Activated T-helper 1 cell treated with anti-CD3 and anti-CD28 coated beads, Interleukin-12 subunit alpha, Interleukin-12 subunit beta, Interleukin-2, Interleukin-4 antibody, amounts not matched to agents 30 ng/mL and 10 ng/mL and 1 ng/mL, durations not matched to agents 14 hours and 24 hours and 36 hours (primary cell): ENCODE measurements around the gene TRAPPC14. TPM values are rescaled to one million over a fixed set of nuclear protein-coding genes. Genes with fewer than 3 reads are reported as not detected.

Source experiments
- DNase-seq: peaks from one replicate; pipeline ENCODE4 v3.0.0; 2021; ENCODE audit warnings: low spot score
- H3K27ac Mint-ChIP-seq: one replicate; pipeline ENCODE4 v1.8.0; 2021; ENCODE audit warnings: mild to moderate bottlenecking, mixed read lengths
- H3K27me3 Mint-ChIP-seq: one replicate; pipeline ENCODE4 v1.8.0; 2022; ENCODE audit warnings: mild to moderate bottlenecking, moderate library complexity, mixed read lengths; ENCODE audit not compliant: insufficient read depth
- H3K36me3 Mint-ChIP-seq: one replicate; pipeline ENCODE4 v1.8.0; 2021; ENCODE audit warnings: low read depth, mixed read lengths
- H3K4me1 Mint-ChIP-seq: one replicate; pipeline ENCODE4 v1.8.0; 2021; ENCODE audit warnings: low read depth, mixed read lengths
- H3K4me3 Mint-ChIP-seq: one replicate; pipeline ENCODE4 v1.8.0; 2021; ENCODE audit warnings: mild to moderate bottlenecking, moderate library complexity, mixed read lengths
- H3K9me3 Mint-ChIP-seq: one replicate; pipeline ENCODE4 v1.8.0; 2021; ENCODE audit warnings: mixed read lengths
- intact Hi-C: fragments of 100-400 bp; cut with micrococcal nuclease; formaldehyde crosslinking; loops from one replicate; pipeline ENCODE4 v1.15.1; 2024
- total RNA-seq: library from RNA; stranded (reverse); gene quantifications from 2 replicates; pipeline ENCODE4 v1.2.3, GENCODE V29; 2022

Gene TRAPPC14
- total RNA-seq, 1 donor from 2014 or later = 43.9 TPM

DNA sequence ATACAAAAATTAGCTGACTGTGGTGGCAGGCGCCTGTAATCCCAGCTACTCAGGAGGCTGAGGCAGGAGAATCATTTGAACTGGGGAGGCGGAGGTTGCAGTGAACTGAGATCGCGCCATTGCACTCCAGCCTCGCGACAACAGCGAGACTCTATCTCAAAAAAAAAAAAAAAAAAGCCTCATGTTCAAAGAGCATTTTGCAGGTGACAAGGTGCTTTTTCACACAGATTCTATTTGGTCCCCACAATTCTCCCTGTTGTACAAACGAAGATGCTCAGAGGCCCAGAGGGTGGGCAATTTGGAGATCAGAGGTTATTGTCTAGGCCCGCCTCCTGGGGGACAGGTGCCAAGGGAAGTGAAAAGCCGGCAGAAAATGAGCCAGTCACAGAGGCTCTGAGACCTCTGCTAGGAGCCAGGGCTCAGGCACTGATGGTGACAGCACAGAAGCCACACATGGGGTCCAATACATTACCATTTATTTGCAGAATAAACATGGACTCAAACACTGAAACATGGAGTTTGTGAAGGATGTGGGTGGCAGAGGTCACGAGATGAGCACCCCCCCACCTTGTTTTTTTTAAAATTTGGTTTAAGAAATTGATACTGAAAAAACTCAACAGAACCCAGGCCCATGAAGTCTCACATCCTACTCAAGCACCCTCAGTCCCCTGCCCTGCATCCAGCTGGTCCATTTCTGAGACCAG lies 10.8 kb upstream of the TRAPPC14 start:
- Mint-ChIP-seq H3K4me3 (peak overlapping the region; percentile 78), H3K27me3 (peaks cover 28% of the 10 kb centered on the region), H3K4me1 (peaks cover 62% of the 10 kb centered on the region), H3K9me3 (no peaks in the 10 kb centered on the region), H3K27ac (no peak overlapping the region), H3K36me3 (peaks cover 2% of the 10 kb centered on the region)
- no peak for DNase-seq
- intact Hi-C loops = loop anchor here (5.0 kb wide), 1 partner anchor 38 kb away; no protein-coding TSS in a partner anchor

DNA sequence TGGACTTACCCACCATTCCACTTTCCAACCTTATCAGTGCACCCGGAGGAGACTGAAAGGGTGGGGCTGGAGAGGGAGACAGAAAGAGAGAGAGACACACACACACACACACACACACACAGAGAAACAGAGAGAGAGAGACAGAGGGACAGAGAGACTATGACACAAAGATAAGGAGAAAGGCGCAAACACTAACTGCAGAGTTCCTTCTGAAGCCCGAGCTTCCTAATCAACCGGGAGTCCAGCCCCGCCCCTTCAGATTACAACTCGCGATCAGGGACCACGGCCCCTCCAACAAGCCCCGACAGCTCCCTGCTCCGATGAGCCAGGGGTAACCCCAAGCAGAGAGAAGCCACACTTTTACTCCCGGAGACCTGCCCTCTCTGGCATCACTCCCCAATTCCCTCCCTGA lies 9.4 kb upstream of the TRAPPC14 start:
- Mint-ChIP-seq H3K4me3 (peak overlapping the region; percentile 78), H3K4me1 (peaks cover 71% of the 10 kb centered on the region), H3K27me3 (peaks cover 24% of the 10 kb centered on the region), H3K27ac (peak overlapping the region; percentile 38), H3K36me3 (peaks cover 2% of the 10 kb centered on the region), H3K9me3 (no peaks in the 10 kb centered on the region)
- intact Hi-C loops = loop anchor here (1.0 to 5.0 kb wide), 3 partner anchors 9 to 39 kb away; partner anchors contain the start of genes GPC2, STAG3 and TRAPPC14
- DNase-seq = no peak

DNA sequence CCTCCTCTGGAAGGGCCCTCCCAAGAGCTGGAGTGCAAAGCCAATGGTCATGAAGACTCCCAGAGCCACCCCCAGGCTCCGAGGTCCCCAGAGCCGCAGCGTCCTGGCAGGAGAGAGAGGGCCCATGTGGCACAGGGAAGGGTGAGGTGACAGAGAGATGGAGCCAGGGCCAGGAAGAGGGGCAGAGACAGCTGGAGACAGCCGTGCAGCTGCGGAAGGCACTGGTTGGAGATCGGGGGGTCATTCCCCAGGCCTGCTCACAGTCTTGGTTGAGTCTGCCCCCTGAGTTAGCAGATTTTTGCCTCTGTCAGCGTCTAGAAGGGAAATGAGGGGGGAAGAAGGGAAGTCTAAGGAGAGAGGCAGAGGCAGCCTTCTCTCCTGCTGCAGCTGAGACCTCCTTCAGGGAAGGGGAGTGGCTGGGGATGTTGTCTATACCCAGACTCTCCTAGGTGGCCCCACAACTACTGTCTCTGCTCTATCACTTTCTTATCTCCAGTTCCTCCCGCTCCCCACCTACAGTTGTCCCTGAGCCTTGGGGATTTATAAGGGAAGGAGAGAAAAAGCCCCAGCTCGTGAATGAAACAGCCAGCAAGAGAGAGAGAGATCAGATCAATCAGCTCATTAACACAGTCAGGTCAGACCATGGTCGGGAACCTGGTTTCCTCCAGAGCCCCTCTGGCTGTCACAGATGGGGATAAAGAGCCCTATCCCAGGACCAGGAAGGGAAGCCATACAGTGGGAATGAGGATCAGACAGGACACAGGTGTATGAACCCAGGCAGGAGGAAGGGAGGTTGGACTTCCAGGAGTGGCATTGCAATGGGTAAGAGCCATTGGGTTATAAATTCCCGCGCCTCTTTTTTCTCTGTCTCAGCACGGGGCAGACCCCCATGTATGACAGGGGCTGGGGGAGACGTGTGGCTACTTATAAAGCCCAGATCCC lies 8.7 kb upstream of the TRAPPC14 start:
- Mint-ChIP-seq H3K27ac (peak overlapping the region; percentile 59), H3K27me3 (peaks cover 24% of the 10 kb centered on the region), H3K36me3 (peaks cover 2% of the 10 kb centered on the region), H3K9me3 (no peaks in the 10 kb centered on the region), H3K4me3 (peak overlapping the region; percentile 78), H3K4me1 (peaks cover 76% of the 10 kb centered on the region)
- intact Hi-C loops = loop anchor here (1.0 to 5.0 kb wide), 2 partner anchors 9 to 40 kb away; partner anchors contain the start of gene TRAPPC14
- no peak for DNase-seq

DNA sequence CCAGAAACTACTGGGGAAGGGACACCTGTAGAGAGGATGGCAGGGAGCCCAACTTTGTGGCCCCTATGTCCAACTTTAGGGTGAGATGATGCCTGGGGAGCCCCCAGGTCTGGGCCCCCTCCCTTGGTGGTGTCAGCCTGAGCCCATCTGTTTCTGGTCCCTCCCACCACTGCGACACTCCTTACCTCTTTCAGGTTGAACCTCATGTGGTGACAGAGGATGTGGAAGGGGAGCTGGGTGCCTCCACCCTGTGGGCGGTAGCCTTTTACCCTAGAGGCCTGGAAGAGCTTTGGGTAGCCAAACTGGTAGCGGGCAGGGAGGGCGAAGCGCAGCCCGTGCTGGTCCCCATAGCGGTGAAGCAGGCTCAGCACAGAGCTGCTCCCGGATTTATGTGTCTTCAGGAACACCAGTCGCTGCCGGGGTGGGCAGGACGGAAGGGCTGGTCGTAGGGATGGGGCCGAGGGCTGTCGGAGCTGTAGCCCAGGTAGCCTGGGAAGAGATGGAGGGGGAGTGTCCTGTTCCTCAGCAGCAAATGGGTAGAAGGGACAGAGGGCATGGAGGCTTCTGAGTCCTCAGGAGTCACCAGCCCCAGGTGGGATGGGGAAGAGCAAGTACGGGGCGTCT lies 7.9 kb upstream of the TRAPPC14 start:
- DNase-seq = peak; percentile 31
- Mint-ChIP-seq H3K36me3 (no peaks in the 10 kb centered on the region), H3K9me3 (no peaks in the 10 kb centered on the region), H3K27ac (peak overlapping the region; percentile 59), H3K27me3 (peaks cover 20% of the 10 kb centered on the region), H3K4me1 (peaks cover 76% of the 10 kb centered on the region), H3K4me3 (peak overlapping the region; percentile 78)
- intact Hi-C loops = loop anchor here (5.0 kb wide), 1 partner anchor 41 kb away; no protein-coding TSS in a partner anchor

DNA sequence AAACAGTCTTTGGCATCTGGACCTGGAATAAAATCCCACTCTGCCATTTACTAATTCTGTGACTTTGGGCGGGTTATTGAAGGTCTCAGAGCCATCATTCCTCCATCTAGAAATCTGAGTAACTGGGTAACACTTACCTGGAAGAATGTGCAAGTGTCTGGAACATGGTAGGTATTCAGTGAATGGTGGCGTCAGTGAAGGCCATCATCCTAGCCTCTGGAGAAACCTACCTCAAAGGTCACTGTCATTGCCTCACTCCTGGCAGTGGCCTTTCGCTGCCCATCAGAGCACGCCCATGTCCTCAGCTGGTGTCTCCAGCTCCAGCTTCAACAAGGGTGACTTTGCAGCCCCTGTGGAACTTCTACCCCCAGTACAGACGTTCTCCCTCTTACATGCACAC lies 5.3 kb upstream of the TRAPPC14 start:
- Mint-ChIP-seq H3K36me3 (no peaks in the 10 kb centered on the region), H3K4me1 (peaks cover 63% of the 10 kb centered on the region), H3K9me3 (no peaks in the 10 kb centered on the region), H3K27me3 (peaks cover 10% of the 10 kb centered on the region), H3K4me3 (no peak overlapping the region), H3K27ac (peak overlapping the region; percentile 27)
- intact Hi-C loops = no loop called here
- DNase-seq = no peak

DNA sequence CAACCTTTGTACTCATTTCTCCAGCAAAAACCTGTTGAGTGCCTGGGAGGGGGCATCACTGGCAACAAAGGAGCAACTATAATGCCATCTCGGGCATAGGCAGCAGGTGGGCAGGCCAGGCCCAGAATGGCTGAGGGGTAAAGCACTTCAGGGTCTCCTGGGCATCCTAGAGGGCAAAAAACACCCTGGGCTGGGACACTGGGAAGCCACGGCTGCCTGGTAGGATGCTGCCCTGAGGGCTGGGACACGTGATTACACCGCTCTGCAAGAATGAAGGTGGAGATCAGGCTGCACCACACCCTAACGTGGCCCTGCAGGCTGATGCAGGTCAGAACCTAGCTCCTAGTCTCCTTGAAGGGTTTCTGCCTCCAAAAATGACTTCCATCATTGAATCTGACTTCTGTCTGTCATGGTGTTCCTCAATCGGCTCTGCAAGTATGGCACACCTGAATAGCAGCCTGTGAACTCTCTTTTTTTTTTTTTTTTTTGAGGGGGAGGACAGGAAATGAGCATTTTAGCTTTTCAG lies 4.5 kb upstream of the TRAPPC14 start:
- H3K27me3 Mint-ChIP-seq = peaks cover 7% of the 10 kb centered on the region
- H3K4me3 Mint-ChIP-seq = peak overlapping the region; percentile 55
- no peak for DNase-seq
- intact Hi-C loops = no loop called here
- H3K36me3 Mint-ChIP-seq = no peaks in the 10 kb centered on the region
- H3K27ac Mint-ChIP-seq = no peak overlapping the region
- H3K9me3 Mint-ChIP-seq = no peaks in the 10 kb centered on the region
- peaks cover 57% of the 10 kb centered on the region for H3K4me1 Mint-ChIP-seq

DNA sequence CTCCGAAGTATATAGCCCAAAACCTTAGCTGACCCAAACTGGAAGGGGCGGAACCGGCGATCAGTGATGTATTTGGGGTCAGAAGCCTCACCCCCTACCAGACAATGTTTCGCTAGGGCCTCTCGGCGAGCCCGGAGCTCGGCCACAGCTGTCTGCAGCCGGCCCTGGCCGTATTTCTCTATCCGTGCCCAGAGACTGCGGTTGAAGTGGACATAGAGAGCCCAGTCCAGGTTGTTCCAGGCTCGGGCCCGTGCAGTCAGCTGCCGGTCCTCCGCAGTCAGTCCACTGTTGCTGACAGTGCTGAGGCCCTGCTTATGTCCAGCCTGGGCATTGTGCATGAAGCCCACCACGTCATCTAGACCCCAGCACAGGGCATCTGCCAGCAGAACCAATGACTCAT lies 1.5 kb upstream of the TRAPPC14 start:
- Mint-ChIP-seq H3K36me3 (peaks cover 20% of the 10 kb centered on the region), H3K9me3 (no peaks in the 10 kb centered on the region), H3K4me3 (peak overlapping the region; percentile 37), H3K27ac (no peak overlapping the region), H3K27me3 (no peaks in the 10 kb centered on the region), H3K4me1 (peaks cover 59% of the 10 kb centered on the region)
- no peak for DNase-seq
- intact Hi-C loops = no loop called here

DNA sequence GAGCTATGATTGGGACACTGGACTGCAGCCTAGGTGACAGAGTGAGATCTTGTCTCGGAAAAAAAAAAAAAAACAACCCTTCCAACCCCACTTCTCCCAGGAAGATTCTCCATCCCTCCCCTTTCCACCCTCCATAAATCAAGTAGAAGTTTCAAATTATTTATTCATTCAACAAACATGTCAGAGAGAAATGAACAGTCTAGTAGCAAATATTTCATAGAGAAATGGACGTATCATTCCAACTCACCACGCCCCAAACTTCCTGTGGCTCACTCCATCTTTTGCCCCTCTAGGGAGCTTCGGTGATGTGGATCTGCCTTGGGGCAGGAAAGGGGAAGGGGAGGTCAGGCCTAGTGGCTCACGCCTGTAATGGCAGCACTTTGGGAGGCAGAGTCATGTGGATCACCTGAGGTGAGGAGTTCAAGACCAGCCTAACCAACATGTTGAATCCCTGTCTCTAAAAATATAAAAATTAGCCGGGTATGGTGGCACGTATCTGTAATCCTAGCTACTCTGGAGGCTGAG lies 638 bp upstream of the TRAPPC14 start:
- Mint-ChIP-seq H3K27me3 (no peaks in the 10 kb centered on the region), H3K36me3 (peaks cover 22% of the 10 kb centered on the region), H3K4me3 (peak overlapping the region; percentile 81), H3K4me1 (peaks cover 56% of the 10 kb centered on the region), H3K9me3 (no peaks in the 10 kb centered on the region), H3K27ac (peak overlapping the region; percentile 81)
- DNase-seq = no peak
- intact Hi-C loops = loop anchor here (2.0 kb wide), 1 partner anchor 114 kb away; no protein-coding TSS in a partner anchor

DNA sequence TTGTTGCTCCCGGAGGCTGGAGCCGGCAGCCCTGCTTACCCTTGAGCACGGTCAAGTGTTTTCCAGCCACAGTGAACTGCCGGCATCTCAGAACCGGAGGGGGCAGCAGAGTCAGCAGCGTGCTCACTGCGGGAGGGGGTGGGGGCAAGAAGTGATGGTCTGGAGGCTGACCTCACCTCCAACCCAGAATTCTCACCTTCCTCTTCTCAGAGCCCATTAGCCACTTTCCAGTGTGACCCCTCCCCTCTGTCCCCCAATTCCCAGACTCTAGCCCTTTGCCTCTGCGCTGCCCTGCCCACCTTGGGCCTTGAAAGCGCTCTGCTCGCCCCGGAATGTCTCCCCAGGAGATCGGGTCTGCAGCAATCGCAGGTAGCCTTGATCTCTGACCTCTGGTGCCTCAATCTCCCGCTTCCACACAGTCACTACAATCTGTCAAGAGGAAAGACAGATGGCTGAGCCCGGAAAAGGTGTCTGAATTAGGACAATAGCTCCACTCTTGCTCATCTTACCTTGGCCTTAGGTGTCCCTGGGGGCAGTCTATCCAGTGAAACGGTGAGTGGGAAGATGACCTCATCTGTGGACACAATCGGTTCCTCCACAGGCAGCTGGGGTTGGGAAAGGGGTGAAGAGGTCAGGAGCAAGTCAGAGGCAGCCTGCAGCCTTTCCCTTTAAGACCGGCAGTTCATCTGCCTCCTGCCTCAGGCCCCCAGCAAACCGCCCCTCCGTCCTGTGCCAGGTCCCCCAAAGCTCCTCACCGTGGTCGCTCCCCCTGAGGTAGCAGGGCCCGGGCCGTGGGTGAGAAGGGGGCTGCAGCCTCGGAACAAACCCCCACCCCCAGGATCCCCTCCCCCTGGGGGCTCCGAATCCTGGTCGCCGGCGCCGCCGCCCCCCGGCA lies 942 bp downstream of the TRAPPC14 start:
- no peaks in the 10 kb centered on the region for H3K9me3 Mint-ChIP-seq
- intact Hi-C loops = loop anchor here (1.0 to 2.0 kb wide), 4 partner anchors 9 to 115 kb away; partner anchors contain the start of genes GPC2, LAMTOR4 and STAG3
- DNase-seq = no peak
- peak overlapping the region; percentile 67 for H3K27ac Mint-ChIP-seq
- peaks cover 43% of the 10 kb centered on the region for H3K4me1 Mint-ChIP-seq
- no peaks in the 10 kb centered on the region for H3K27me3 Mint-ChIP-seq
- H3K36me3 Mint-ChIP-seq = peaks cover 29% of the 10 kb centered on the region
- H3K4me3 Mint-ChIP-seq = peak overlapping the region; percentile 81

DNA sequence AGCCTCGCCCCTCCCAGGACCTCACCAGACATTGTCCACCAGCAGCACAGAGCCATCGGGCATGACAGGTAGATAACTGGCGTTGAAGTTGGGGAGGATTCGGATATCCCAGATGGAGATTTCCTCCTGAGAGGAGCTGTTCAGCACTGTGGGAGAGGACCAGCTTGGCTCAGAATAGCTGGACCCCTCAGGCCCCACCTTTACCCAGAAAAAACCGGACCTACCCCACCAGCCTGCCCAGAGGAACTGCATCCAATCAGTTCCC lies 1.5 kb downstream of the TRAPPC14 start:
- Mint-ChIP-seq H3K4me3 (peak overlapping the region; percentile 81), H3K27ac (peak overlapping the region; percentile 67), H3K4me1 (peaks cover 47% of the 10 kb centered on the region), H3K9me3 (no peaks in the 10 kb centered on the region), H3K27me3 (no peaks in the 10 kb centered on the region), H3K36me3 (peaks cover 34% of the 10 kb centered on the region)
- DNase-seq = no peak
- intact Hi-C loops = no loop called here

DNA sequence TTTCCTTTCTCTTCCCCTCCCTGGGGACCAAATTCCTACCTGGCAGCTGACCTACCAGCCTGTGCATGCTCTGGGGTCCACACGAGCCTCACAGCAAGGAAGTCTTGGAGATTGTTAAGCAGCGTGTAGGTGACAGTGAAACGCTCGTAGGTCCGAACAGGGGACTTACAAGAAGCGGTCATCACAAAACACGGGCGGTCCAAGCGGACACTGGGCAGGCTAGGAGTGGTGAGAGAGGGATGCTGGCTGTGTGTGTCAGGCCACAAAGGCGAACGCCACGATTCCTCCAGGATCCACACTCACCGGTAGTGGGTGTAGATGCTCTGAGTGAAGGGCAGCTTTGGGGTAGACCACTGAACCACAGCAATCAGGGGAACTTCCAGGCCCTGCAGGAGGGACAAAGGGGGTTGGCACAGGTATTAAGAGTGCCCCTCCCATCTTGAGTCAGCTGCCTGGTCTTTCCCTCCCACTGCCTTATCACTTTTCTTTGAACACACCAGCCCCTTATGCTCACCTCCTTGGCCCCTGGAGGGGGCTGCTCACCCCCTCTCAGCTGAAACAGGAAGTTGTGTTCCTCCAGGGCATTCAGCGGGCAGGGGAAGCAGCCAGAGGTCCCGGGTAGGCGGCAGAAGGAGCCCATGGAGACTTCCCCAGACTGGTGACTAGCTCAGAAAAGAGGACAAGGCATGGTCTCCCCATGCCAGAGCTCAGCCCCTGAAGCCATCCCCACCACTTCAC lies 2.0 kb downstream of the TRAPPC14 start:
- H3K9me3 Mint-ChIP-seq = no peaks in the 10 kb centered on the region
- H3K36me3 Mint-ChIP-seq = peaks cover 34% of the 10 kb centered on the region
- H3K27ac Mint-ChIP-seq = peak overlapping the region; percentile 67
- intact Hi-C loops = no loop called here
- peak overlapping the region; percentile 81 for H3K4me3 Mint-ChIP-seq
- no peaks in the 10 kb centered on the region for H3K27me3 Mint-ChIP-seq
- peaks cover 44% of the 10 kb centered on the region for H3K4me1 Mint-ChIP-seq
- DNase-seq = no peak
